ENCODE results near the gene SH3TC2. TPM values are rescaled to one million over a fixed set of nuclear protein-coding genes. Genes with fewer than 3 reads are reported as not detected.

The SH3TC2 gene
- polyA plus RNA-seq, 1 of the 3 experiments (the other 2 are of a cell fraction): 1.1 TPM

DNA sequence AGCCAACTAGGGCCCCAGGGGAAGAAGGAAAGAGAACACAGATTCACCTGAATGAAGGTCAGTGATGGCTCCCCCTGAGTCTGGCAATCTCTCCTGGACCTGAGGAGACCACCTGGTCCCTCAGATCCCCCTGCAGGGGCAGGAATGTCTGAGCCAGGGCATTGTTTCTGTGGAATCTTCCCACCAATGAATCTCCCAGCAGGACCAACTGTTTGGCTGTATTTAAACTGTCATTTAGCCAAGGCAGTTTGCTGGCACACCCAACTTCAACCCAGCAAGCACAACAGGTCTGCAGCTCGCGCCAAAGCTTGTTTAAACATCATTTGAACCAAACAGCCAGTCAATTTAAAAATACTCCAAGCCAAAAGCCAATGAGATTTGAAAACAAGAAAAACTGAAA lies 92.6 kb downstream of the SH3TC2 start:
- H3F3A ChIP-seq (replicated peaks; ENCODE audit: insufficient read depth): peaks cover 33% of the 10 kb centered on the region
- no peaks in the 10 kb centered on the region for H3K36me3 ChIP-seq (replicated peaks in 1 of 2; ENCODE audit: control insufficient read depth in 1 of 2, insufficient read depth in 2 of 2, low read length in 1 of 2)
- H2AFZ ChIP-seq (ENCODE audit: low read depth): no peak overlapping the region; the same call in 1 of the 2 replicates
- H4K20me1 ChIP-seq (ENCODE audit: insufficient read depth): no peaks in the 10 kb centered on the region
- H3K27me3 ChIP-seq (ENCODE audit: insufficient read depth): no peaks in the 10 kb centered on the region
- H3K27ac ChIP-seq (ENCODE audit: low read depth in 2 of 2, low read length in 1 of 2): peak overlapping the region in 1 of 2 experiments; percentile 43; a peak in 2 of 4 replicates
- ChIA-PET CTCF (no interaction called here), POLR2A (no interaction called here)
- DNase-seq: no peak
- no peak for TF ChIP-seq POLR2AphosphoS5 (IDR thresholded peaks at IDR 0.05; ENCODE audit: low read depth, low read length)
- TF ChIP-seq YY1 (IDR thresholded peaks at IDR 0.05; ENCODE audit: low read depth): no peak
- no peak for TF ChIP-seq PBX3 (IDR thresholded peaks at IDR 0.05)
- TF ChIP-seq, protein P1, sequence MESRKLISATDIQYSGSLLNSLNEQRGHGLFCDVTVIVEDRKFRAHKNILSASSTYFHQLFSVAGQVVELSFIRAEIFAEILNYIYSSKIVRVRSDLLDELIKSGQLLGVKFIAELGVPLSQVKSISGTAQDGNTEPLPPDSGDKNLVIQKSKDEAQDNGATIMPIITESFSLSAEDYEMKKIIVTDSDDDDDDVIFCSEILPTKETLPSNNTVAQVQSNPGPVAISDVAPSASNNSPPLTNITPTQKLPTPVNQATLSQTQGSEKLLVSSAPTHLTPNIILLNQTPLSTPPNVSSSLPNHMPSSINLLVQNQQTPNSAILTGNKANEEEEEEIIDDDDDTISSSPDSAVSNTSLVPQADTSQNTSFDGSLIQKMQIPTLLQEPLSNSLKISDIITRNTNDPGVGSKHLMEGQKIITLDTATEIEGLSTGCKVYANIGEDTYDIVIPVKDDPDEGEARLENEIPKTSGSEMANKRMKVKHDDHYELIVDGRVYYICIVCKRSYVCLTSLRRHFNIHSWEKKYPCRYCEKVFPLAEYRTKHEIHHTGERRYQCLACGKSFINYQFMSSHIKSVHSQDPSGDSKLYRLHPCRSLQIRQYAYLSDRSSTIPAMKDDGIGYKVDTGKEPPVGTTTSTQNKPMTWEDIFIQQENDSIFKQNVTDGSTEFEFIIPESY (IDR thresholded peaks at IDR 0.05; ENCODE audit: borderline replicate concordance, low read depth): no peak
- no peak for TF ChIP-seq RXRA (IDR thresholded peaks at IDR 0.05; ENCODE audit: borderline replicate concordance, low read depth)
- TF ChIP-seq FOXM1 (IDR thresholded peaks at IDR 0.05; ENCODE audit: low read depth): no peak
- no peak for TF ChIP-seq SMC3 (IDR thresholded peaks at IDR 0.05; ENCODE audit: low read depth, low read length)
- TF ChIP-seq NRF1 (IDR thresholded peaks at IDR 0.05; ENCODE audit: low read depth, low read length): no peak
- TF ChIP-seq USF2 (IDR thresholded peaks at IDR 0.05; ENCODE audit: borderline replicate concordance, low read depth, low read length): no peak
- H3K9me3 ChIP-seq: no peaks in the 10 kb centered on the region
- no peaks in the 10 kb centered on the region for H3K79me2 ChIP-seq (ENCODE audit: insufficient read depth)
- H3K4me1 ChIP-seq (ENCODE audit: control insufficient read depth in 1 of 2, insufficient read depth in 2 of 2, low read depth in 1 of 2, low read length in 1 of 2): peaks cover 18 to 48% of the 10 kb centered on the region in 2 experiments
- no peak overlapping the region for H3K4me3 ChIP-seq (ENCODE audit: low read depth in 2 of 2, low read length in 1 of 2)
- H3K9ac ChIP-seq: peak overlapping the region; percentile 9; the same call in 1 of the 2 replicates
- no peak overlapping the region for H3K4me2 ChIP-seq
- H3K9me2 ChIP-seq: no peaks in the 10 kb centered on the region
- WGBS (ENCODE audit: low lambda C conversion rate): 98% methylated on average over 2 of the region's 2 CpGs

- Histone ChIP-seq H3K27me3 (ENCODE audit: insufficient read depth) (no peaks in the 10 kb centered on the region), H3K9me3 (no peaks in the 10 kb centered on the region), H3K79me2 (ENCODE audit: insufficient read depth) (no peaks in the 10 kb centered on the region), H3K9me2 (no peaks in the 10 kb centered on the region), H2AFZ (ENCODE audit: low read depth) (no peak overlapping the region), H3K9ac (no peak overlapping the region), H3K36me3 (replicated peaks in 1 of 2; ENCODE audit: control insufficient read depth in 1 of 2, insufficient read depth in 2 of 2, low read length in 1 of 2) (no peaks in the 10 kb centered on the region), H4K20me1 (ENCODE audit: insufficient read depth) (no peaks in the 10 kb centered on the region), H3F3A (replicated peaks; ENCODE audit: insufficient read depth) (peaks cover 34% of the 10 kb centered on the region), H3K27ac (ENCODE audit: low read depth in 2 of 2, low read length in 1 of 2) (peak overlapping the region in 1 of 2 experiments; percentile 43; a peak in 1 of 4 replicates), H3K4me1 (ENCODE audit: control insufficient read depth in 1 of 2, insufficient read depth in 2 of 2, low read depth in 1 of 2, low read length in 1 of 2) (peaks cover 18 to 45% of the 10 kb centered on the region in 2 experiments), H3K4me2 (no peak overlapping the region), H3K4me3 (ENCODE audit: low read depth in 2 of 2, low read length in 1 of 2) (no peak overlapping the region)
- 67% methylated on average over 3 of the region's 3 CpGs for WGBS (ENCODE audit: low lambda C conversion rate)
- no peak for TF ChIP-seq FOXJ3 (CRISPR knock-in tag; IDR thresholded peaks at IDR 0.05)
- TF ChIP-seq CTCF (IDR thresholded peaks at IDR 0.05): peak; percentile 28; the same call in 1 of the 2 replicates
- ChIA-PET POLR2A (no interaction called here), CTCF (interaction anchor here (0.8 to 4.5 kb wide), 2 partner anchors 12 kb away, joined by 3 to 22 read pairs; no protein-coding TSS in a partner anchor)
- no peak for DNase-seq
Measured at GRCh38 chr5:148969291-148969690, 93.6 kb downstream of the SH3TC2 start.

Measured in SK-N-SH (cell line).